GM04504 (cell line): ENCODE data around the gene PGA4.
"Not testable (repeated sequence)": the region's sequence is repeated elsewhere in the genome, so short reads cannot be mapped to it uniquely, and the experiment has no call there.

Experiments
- DNase-seq: peaks from one replicate; pipeline ENCODE4 v3.0.0-alpha.2; 2012; ENCODE audit warnings: low read depth

Gene PGA4

GRCh38 chr11:61250796-61251765, 28.9 kb downstream of the PGA4 start:
- DNase-seq, result not testable (repeated sequence)

- DNase-seq, result not testable (repeated sequence)
These were observed 30.2 kb downstream of the PGA4 start for GRCh38 chr11:61252332-61252731.

GRCh38 chr11:61254403-61255025, 32.4 kb downstream of the PGA4 start:
- DNase-seq, result peak; percentile 27

GRCh38 chr11:61256710-61257482, 34.7 kb downstream of the PGA4 start:
- DNase-seq, result no peak

GRCh38 chr11:61258546-61258945, 36.4 kb downstream of the PGA4 start:
- no peak for DNase-seq

GRCh38 chr11:61259363-61259762, 37.2 kb downstream of the PGA4 start:
- DNase-seq, result no peak

- no peak for DNase-seq
These were observed 42.2 kb downstream of the PGA4 start for GRCh38 chr11:61264371-61264770.

GRCh38 chr11:61264795-61265194, 42.6 kb downstream of the PGA4 start:
- DNase-seq, result no peak

GRCh38 chr11:61265357-61265756, 43.2 kb downstream of the PGA4 start:
- no peak for DNase-seq

- DNase-seq, result no peak
These were observed 44.5 kb downstream of the PGA4 start for GRCh38 chr11:61266602-61267001.

GRCh38 chr11:61267437-61267841, 45.3 kb downstream of the PGA4 start:
- DNase-seq, result no peak

- no peak for DNase-seq
These were observed 46.6 kb downstream of the PGA4 start for GRCh38 chr11:61268588-61269250.

- no peak for DNase-seq
These were observed 48.4 kb downstream of the PGA4 start for GRCh38 chr11:61270354-61271076.

- no peak for DNase-seq
These were observed 50.6 kb downstream of the PGA4 start for GRCh38 chr11:61272731-61273130.

- no peak for DNase-seq
These were observed 51.3 kb downstream of the PGA4 start for GRCh38 chr11:61273178-61274078.

- no peak for DNase-seq
These were observed 51.9 kb downstream of the PGA4 start for GRCh38 chr11:61274084-61274483.

GRCh38 chr11:61275191-61275590, 53.0 kb downstream of the PGA4 start:
- no peak for DNase-seq

- DNase-seq, result no peak
These were observed 55.2 kb downstream of the PGA4 start for GRCh38 chr11:61277186-61278000.

- no peak for DNase-seq
These were observed 55.9 kb downstream of the PGA4 start for GRCh38 chr11:61278001-61278470.
